DMS 273 (cell line): ENCODE data around the gene PSMB11.

Source experiments
- DNase-seq: peaks from one replicate; lab custom pipeline; 2025; ENCODE audit not compliant: unreplicated experiment; lab: John Stamatoyannopoulos, UW

The PSMB11 gene

DNA sequence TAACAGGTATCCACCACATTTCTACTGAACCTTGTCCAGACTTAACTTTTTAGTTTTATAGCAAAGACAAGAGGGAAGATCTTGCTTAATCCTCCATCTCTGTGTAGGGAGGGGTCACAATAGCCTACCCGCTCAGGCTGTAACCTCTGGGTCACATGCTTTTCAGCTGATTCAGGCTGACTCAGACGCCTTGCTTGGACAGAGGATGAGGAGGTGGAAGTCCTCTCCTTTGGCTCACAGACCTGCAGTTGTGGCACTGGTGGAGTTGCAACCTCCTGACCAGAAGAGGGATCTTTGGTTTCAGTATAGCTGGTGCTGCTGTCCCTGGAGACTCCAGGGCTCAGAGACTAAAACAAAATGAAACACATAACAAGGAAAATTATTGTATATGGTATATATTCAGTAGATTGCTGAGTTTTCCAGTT is 36.7 kb downstream of the PSMB11 start:
- DNase-seq: no peak

DNA sequence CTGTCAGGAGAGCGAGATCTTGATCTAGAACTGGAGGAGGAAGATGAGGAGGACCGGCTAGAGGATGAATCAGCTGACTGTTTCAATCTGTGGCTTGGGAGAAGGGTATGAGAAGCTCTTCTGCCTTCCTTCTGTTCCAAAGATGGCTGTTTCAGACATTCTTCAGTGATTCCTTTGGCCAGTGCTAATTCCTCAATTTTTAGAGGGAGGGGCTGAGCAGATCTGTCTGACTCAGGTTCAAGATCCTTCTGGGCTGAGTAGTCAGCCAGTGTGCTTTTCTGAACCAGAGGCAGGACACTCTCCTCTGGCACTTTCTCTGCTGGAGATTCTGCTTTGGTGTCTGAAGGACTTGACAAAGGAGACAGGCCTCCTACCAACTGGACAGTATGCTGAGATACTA is 37.7 kb downstream of the PSMB11 start:
- no peak for DNase-seq

DNA sequence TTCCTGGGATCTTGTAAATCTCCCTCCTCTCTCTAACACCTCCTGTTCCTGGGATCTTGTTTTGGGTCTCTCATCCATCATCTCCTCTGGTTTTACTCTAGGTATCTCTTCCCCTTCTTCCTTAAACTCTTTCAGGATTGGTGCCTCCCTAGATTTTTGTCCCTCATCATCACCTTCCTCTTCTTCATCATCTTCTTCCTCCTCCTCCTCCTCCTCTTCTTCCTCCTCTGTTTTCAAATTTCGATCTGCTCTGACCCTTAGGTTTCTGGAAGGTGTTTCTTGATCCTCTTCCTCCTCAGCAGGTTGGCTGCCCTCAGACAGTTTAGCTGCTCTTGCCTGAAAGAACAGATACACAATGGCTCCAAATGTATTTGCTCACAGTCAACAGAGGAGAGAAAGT is 38.5 kb downstream of the PSMB11 start:
- DNase-seq: no peak

DNA sequence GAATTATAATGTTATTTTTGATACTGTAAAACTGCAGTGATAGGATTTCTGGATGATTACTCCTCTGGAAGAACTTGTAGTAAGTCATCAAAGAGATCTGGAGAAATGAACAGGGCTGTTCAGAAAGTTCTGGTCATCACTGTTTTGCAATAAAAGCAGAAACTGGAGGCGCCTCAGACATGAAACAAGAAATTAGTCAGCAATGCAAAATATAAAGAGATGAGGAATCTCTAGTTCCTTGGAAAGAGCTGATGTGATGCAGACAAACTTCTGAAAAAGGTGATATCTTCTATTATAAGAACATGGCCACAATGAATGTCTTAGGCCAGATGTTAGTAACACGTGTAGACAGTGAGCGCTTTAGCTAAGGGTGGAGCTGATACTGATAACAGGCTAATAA is 43.4 kb downstream of the PSMB11 start:
- DNase-seq: no peak

DNA sequence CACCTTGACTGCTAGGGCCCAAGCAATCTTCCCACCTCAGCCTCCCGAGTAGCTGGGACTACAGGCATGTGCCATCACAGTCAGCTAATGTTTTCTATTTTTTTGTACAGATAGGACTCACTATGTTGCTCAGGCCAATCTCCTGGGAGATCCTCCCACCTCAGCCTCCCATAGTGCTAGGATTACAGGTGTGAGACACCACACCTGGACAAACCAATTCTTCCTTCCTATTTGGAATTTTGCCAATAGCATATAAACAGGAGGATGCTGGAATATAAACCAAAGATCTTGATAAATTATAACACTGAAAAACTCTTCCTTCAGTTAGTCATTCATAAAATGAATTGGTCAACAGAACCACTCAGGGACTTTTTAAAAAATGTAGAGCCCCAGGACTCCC is 44.6 kb downstream of the PSMB11 start:
- no peak for DNase-seq

DNA sequence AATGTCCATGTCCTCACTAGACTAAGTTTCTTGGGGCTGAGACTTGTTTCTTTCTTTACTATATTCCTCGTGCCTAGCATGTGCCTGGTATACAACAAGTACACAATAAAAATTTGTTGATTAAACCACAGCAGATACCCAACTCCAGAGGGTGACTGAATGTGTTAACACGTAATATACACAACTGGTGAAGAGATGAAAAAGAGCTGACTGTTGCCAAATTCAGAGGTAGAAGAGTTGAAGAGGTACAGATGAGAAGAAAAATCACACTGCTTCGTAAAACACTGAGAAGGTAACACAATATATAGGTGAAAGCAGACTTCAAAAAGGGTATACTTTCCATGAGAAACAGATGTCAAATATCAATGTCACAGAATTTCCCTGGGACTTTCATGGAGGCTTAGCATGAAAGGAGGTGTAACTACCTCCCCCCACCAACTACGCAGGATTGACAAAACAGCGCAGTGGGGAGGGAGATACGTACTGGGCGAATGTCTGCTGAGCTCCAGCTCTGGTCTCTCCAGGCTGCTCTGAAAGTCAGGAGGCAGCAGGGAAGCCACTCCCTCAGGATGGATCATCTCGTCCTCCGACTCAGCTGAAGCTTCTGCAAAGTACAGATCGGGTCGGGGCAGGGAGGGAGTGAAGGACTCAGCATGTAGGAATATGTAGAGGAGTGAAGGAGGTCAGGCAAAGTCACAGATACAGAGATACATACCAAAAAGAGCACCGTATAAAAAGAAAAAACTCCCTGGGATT is 47.7 kb downstream of the PSMB11 start:
- DNase-seq: no peak

DNA sequence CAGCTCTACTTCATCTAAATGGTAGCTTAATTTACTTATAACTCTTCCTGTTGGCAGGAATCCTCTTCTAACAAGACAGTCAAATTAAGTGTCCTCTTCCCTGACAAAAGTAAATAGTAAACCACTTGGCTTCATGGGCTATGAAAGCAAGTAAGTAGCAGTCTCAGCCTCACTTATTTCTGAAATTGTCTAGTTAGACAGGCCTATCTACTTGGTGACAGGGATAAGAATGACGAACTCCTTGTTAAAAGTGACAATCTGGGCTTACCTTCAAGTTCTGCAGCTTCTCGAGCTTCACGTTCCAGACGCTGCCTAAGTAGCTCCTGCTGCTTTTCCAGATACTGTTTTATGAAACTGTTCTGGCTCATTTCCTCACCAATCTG is 48.2 kb downstream of the PSMB11 start:
- DNase-seq: no peak

DNA sequence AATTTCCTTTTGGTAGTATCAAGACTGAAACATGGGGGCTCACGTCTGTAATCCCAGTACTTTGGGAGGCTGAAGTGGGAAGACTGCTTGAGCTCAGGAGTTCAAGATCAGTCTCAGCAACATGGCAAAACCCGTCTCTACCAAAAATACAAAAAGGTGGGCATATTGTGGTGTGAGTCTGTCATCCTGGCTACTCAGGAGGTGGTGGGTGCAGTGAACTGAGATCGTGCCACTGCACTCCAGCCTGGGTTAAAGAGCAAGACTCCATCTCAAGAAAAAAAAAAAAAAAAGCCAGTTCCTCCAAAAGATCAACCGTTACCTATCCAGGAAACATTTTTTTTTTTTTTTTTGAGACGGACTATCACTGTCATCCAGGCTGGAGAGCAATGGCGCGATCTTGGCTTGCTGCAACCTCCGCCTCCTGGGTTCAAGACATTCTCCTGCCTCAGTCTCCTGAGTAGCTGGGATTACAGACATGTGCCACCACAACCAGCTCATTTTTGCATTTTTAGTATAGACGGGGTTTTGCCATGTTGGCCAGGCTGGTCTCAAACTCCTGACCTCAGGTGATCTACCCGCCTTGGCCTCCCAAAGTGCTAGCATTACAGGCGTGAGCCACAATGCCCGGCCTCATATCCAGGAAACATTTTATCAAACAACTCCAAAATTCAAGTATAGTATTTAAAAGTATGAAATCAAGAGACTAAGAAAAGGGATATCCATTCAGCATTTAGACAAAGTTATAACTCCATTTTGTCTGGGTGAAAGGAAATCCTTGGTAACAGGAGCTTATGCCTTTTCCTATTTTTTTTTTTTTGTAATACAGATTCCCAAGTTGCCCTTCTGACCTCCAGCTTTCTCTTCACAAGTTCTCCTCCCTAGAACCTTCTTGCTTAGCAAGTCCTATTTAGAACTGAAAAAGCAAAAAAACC is 49.5 kb downstream of the PSMB11 start:
- no peak for DNase-seq

DNA sequence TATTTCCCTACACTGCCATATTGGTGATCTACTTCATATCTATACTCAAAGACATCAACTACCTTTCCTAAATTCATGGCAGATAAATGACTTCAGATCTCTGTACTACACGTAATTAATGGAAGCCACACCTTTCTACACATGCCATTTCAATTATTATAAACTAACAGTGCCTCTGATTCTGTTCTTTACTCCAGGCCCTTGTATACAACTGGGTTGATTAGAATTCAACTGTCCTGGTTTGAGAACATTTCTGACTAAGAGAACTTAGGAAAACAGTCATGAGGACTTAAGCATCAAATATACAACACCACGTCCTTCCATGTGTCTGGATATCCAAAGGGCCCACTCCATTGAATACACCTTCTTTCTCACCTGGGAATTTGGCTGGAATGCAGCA is 51.1 kb downstream of the PSMB11 start:
- DNase-seq: no peak

DNA sequence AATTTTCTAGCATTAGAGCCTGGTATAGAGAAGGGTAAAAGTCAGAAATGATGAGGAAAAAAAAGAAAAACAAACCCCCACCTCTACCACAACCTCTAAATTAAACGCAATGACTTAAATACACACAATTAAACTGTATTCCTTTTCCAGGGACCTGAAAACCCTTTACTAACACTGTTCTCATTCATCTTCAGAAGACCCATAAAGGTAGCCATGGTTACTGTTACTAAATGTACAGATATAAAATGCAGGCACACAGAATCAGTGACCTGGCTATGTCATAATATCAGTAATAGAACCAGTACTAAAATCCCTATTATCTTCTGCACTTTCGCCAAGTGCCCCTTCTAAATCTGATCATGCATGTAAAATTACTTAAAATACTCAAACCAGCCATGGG is 51.5 kb downstream of the PSMB11 start:
- no peak for DNase-seq
